Right cardiac atrium (tissue), 5 donors: ENCODE measurements around the gene CCDC27. TPM values are rescaled to one million over a fixed set of nuclear protein-coding genes. Genes with fewer than 3 reads are reported as not detected.
A peak's percentile ranks its signal among the peaks of the same experiment; 100 is the strongest.
"Not testable (repeated sequence)": the region's sequence is repeated elsewhere in the genome, so short reads cannot be mapped to it uniquely, and the experiment has no call there.

Source experiments
- ATAC-seq, 2 donors: fragments of 200-7000 bp; cut with Tn5 transposase; one replicate each; pipeline versions ENCODE4 v1.8.0 to v1.9.1; 2020; ENCODE audit warnings: moderate library complexity in 2 of 2, mild to moderate bottlenecking in 1 of 2
- DNase-seq, 3 donors: peaks; one replicate each; pipeline ENCODE4 v3.0.0-alpha.2; 2020
- H3K27ac ChIP-seq: one replicate; pipeline ENCODE4 v1.5.1; 2013; ENCODE audit warnings: mild to moderate bottlenecking, low read length, control low read depth, moderate library complexity
- H3K27me3 ChIP-seq: one replicate; pipeline ENCODE4 v1.6.1; 2013; ENCODE audit not compliant: control insufficient read depth, insufficient read depth
- H3K4me1 ChIP-seq: one replicate; pipeline ENCODE4 v1.6.1; 2013; ENCODE audit warnings: low read length; ENCODE audit not compliant: control insufficient read depth, insufficient read depth
- H3K4me3 ChIP-seq: one replicate; pipeline ENCODE4 v1.5.1; 2013; ENCODE audit warnings: low read length, control low read depth
- H3K9me3 ChIP-seq: one replicate; pipeline ENCODE4 v1.6.1; 2013; ENCODE audit warnings: low read length; ENCODE audit not compliant: control insufficient read depth
- WGBS: extraction: QIAGEN DNeasy Blood & Tissue Kit; methylation state at CpG from one replicate; pipeline ENCODE4 v1.1.7; 2013; 5-methylcytosine and 5-hydroxymethylcytosine counted together
- intact Hi-C, 4 donors: fragments of 100-400 bp; cut with DNase I; formaldehyde crosslinking; loops; one replicate each; pipeline versions ENCODE4 v1.11.0 to v1.14.0; 2022 to 2023
- polyA plus RNA-seq: library from polyadenylated mRNA; stranded (reverse); fragments of 200-250 nt; gene quantifications from one replicate; pipeline ENCODE4 v1.2.3, GENCODE V29; 2013
- total RNA-seq, 4 donors: library from RNA; stranded (reverse); fragmentation: NEBNext Ultra II Directional; extraction: Animal tissue kit (Norgen Biotek cat#: 25700); gene quantifications; one replicate each; pipeline ENCODE4 v1.2.1, GENCODE V29; 2021
- donor health status: healthy with polysubstance abuse.
- donor health status: DM: no; HTN: yes; CAD: no.
- donor health status: DM: no; HTN: no; CAD: no.
- donor health status: DM: no; HTN: yes; CAD: no; lungs with severe emphysema.
- donor health status: DM: yes; HTN: yes; CAD: no.

Gene CCDC27
- total and polyA plus RNA-seq, 5 donors: 0.09 to 0.14 TPM; not detected in 3

DNA sequence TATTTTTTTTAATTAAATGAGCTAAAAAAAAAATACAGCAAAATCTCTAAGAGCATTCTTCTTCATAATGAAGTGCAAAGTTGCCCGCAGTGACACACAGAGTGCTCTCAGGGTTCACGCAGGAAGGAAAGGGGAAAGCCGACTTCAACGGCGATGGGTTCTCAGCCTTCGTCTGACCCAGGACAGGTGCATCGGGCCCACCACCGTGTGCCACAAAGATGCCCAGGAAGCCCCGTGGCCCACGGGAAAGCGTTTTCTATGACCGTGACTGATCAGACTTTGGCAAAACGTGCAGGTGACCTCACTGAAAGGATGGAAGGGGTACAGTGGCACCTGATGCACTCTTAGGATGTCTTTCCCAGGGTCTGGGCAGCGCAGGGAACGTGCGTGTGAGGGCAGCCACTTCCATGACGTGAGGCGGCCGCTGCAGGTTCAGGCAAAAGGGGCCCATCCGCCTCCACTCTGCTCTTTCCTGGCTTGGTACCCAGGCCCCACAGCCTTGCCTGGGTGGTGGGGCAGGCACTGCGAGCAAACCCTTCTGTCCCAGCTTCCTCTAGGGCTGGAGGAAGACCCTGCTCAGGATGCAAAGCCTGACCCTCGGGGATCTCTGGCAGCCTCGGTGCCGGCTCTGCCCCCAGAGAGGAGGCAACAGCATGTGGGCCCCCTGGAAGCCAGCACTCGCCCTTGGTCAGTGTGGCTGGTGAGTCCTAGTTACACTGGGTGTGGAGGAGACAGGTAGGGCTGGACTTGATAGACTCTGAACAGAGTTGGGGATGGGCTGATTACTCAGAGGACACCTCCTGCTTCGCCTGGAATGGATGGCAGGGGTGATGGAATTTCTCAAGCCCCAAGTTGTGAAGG, 35.7 kb downstream of the CCDC27 start:
- no peak overlapping the region for H3K27ac ChIP-seq
- H3K4me1 ChIP-seq: peaks cover 7% of the 10 kb centered on the region
- ATAC-seq (no peak), DNase-seq (peak in 1 of 3 donors; percentile 42)
- H3K9me3 ChIP-seq: no peaks in the 10 kb centered on the region
- intact Hi-C loops: no loop called here
- WGBS: 89% methylated on average over 26 of the region's 26 CpGs
- no peak overlapping the region for H3K4me3 ChIP-seq
- no peaks in the 10 kb centered on the region for H3K27me3 ChIP-seq

- H3K4me3 ChIP-seq: no peak overlapping the region
- H3K27me3 ChIP-seq: no peaks in the 10 kb centered on the region
- 82% methylated on average over 16 of the region's 16 CpGs for WGBS
- no peaks in the 10 kb centered on the region for H3K9me3 ChIP-seq
- H3K4me1 ChIP-seq: peaks cover 8% of the 10 kb centered on the region
- intact Hi-C loops: no loop called here
- no peak overlapping the region for H3K27ac ChIP-seq
- no peak for ATAC-seq
- peak in 1 of 3 donors; percentile 35 for DNase-seq
Observed at GRCh38 chr1:3788756-3789420, 36.6 kb downstream of the CCDC27 start.

DNA sequence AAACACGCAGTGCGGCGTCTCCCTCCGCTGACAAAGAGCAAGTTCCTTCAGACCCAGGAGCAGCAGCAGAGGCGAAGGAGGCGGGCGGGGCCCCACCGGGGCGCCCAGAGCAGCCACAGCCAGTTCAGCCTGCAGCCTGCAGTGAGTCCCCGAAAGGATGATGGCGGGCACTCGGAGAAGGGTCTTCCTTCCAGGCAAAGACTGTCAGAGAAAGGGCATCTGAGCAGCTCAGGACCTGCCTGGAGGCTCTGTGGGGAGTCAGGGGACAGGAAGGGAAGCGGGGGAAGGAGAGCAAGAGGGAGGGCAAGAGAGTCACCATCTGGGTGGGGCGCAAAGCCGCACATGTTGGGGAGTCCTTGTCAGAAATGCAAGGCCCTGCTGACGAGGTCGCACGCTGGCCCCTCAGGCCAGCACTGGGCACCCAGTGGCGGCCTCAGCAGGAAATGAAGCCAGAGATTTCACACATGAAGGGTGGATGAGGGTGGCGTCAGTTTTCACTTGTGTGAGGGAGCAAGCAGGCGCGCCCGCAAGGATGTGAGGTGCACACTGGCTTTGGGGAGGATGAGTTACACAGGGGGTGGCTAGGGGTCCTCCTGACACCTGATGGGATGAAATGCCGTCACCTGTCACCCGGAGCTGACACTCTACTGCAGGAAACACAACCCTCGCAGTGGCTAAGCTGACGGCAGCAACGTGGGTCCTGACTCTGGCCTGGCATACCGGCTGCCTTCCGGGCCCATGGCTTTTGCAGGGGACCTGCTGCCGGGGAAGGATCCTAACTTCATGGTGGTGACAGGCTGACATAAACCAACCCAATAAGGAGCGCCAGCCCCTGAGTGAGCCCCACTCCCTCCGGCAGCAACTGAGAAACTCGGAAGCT, 37.4 kb downstream of the CCDC27 start:
- peaks cover 12% of the 10 kb centered on the region for H3K4me1 ChIP-seq

GRCh38 chr1:3790500-3790923, 38.3 kb downstream of the CCDC27 start:
- Histone ChIP-seq H3K27ac (no peak overlapping the region), H3K9me3 (no peaks in the 10 kb centered on the region), H3K27me3 (no peaks in the 10 kb centered on the region), H3K4me1 (peaks cover 12% of the 10 kb centered on the region), H3K4me3 (no peak overlapping the region)
- DNase-seq (peak in 1 of 3 donors; percentile 74), ATAC-seq (peak in 1 of 2 donors; percentile 17)
- WGBS: 54% methylated on average over 12 of the region's 12 CpGs
- intact Hi-C loops: no loop called here

More for the DNA sequence above, 37.4 kb downstream of the CCDC27 start:
- peak in 1 of 3 donors; percentile 40 for DNase-seq
- WGBS: 77% methylated on average over 34 of the region's 34 CpGs
- H3K4me3 ChIP-seq: no peak overlapping the region
- H3K27ac ChIP-seq: no peak overlapping the region
- intact Hi-C loops: no loop called here
- no peaks in the 10 kb centered on the region for H3K27me3 ChIP-seq
- no peak for ATAC-seq
- H3K9me3 ChIP-seq: no peaks in the 10 kb centered on the region

DNA sequence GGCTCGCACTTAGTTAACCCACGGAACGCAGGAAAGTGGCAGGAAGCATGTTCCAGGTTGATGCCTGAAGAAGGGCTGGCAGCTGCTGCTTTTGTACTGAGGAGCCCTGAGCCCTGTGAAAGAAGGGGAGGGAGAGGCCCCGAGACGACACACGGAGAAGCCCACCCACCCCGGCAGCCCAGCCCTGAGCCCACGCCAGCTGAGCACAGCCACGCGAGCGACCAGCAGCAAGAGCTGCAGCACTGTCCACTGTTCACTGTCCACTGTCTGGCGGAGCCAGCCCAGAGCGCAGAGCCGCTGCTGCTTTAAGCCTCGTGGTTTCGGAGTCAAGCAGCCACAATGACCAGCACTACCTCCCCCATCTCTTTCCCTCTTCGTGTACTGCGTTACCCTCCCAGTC, 38.7 kb downstream of the CCDC27 start:
- Histone ChIP-seq H3K4me3 (no peak overlapping the region), H3K9me3 (no peaks in the 10 kb centered on the region), H3K4me1 (peaks cover 12% of the 10 kb centered on the region), H3K27me3 (no peaks in the 10 kb centered on the region), H3K27ac (no peak overlapping the region)
- ATAC-seq: no peak
- intact Hi-C loops: no loop called here
- WGBS: 73% methylated on average over 18 of the region's 18 CpGs
- DNase-seq: peak in 1 of 3 donors; percentile 16

GRCh38 chr1:3795453-3796214, 43.4 kb downstream of the CCDC27 start:
- no peaks in the 10 kb centered on the region for H3K27me3 ChIP-seq
- peak in 1 of 3 donors; percentile 67 for DNase-seq
- WGBS: 5% methylated on average over 53 of the region's 53 CpGs
- intact Hi-C loops: no loop called here
- H3K4me1 ChIP-seq: peaks cover 11% of the 10 kb centered on the region
- peak overlapping the region; percentile 92 for H3K4me3 ChIP-seq
- H3K9me3 ChIP-seq: no peaks in the 10 kb centered on the region
- peak overlapping the region; percentile 71 for H3K27ac ChIP-seq
- no peak for ATAC-seq

DNA sequence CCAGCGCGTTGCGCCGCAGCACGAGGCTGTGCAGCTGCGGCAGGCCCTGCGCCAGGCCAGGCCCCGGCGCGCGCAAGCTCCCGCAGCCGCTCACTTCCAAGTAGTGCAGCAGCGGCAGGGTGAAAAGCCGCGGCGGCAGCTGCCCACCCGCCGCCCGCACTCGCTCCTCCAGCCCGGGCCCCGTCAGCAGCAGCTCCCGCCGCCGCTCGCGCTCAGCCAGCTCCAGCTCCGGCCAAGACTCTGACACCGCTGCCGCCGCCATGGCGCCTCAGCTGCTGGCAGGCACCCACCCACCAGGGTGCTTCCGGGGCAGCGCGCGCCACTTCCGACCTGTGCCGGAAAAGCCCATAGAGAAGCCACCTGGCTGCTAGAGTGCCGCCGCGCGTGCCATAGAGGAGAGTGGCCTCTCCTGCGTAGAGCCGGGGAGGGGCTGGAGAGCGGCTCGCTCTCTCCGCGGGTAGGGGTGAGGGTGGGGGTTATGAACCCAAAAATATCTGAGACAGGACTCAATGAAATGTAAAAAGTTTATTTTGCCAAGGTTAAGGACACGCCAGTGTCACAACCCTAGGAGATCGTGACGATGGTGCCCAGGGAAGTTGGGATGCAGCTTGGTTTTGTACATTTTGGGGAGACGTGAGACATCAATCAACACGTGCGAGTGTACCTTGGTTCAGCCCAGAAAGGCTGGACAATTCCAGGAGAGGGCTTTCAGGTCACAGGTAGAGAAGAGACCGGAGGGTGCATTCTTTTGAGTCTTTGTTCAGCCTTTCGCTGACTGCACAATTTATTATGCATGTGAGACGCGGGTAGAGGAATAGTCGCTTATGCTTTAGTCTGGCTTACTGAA, 44.2 kb downstream of the CCDC27 start, which contains the start of gene LRRC47:
TSS of gene LRRC47 (minus strand) at position 284 of the 847 bp plus-strand sequence. CDS start at position 262, 22 bp downstream.
- peak; percentile 99 to 100 for ATAC-seq
- no peaks in the 10 kb centered on the region for H3K9me3 ChIP-seq
- H3K4me3 ChIP-seq: peak within 1 kb of the TSS; percentile 92
- H3K27me3 ChIP-seq: no peaks in the 10 kb centered on the region
- DNase-seq: peak; percentile 96 to 99 (median 98)
- peaks cover 5% of the 10 kb centered on the region for H3K4me1 ChIP-seq
- WGBS: 4% methylated on average over 59 of the region's 60 CpGs
- peak within 1 kb of the TSS; percentile 71 for H3K27ac ChIP-seq
- intact Hi-C loops: no loop called here

- peak in 1 of 3 donors; percentile 25 for DNase-seq
Observed at GRCh38 chr1:3799976-3800685, 47.9 kb downstream of the CCDC27 start.

DNA sequence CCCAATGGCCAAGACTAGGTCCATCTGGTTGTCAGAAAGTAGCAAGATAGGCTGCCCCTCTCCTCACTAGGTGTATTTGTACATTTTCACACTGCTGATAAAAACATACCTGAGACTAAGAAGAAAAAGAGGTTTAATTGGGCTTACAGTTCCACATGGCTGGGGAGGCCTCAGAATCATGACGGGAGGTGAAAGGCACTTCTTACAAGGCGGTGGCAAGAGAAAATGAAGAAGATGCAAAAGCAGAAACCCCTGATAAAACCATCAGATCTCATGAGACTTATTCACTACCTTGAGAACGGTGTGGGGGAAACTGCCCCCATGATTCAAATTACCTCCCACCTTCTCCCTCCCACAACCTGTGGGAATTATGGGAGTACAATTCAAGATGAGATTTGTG, 48.5 kb downstream of the CCDC27 start:
- H3K4me1 ChIP-seq, ATAC-seq, H3K27me3 ChIP-seq, H3K27ac ChIP-seq, intact Hi-C loops, H3K4me3 ChIP-seq, H3K9me3 ChIP-seq, DNase-seq: not testable (repeated sequence)
- WGBS: 81% methylated on average over 3 of the region's 3 CpGs

More at GRCh38 chr1:3799976-3800685, 47.9 kb downstream of the CCDC27 start:
- no peaks in the 10 kb centered on the region for H3K9me3 ChIP-seq
- WGBS: 81% methylated on average over 11 of the region's 11 CpGs
- no peaks in the 10 kb centered on the region for H3K27me3 ChIP-seq
- intact Hi-C loops: no loop called here
- H3K27ac ChIP-seq: no peak overlapping the region
- no peak for ATAC-seq
- no peaks in the 10 kb centered on the region for H3K4me1 ChIP-seq
- no peak overlapping the region for H3K4me3 ChIP-seq
